Measurements from ENCODE around the gene TACC2. TPM values are rescaled to one million over a fixed set of nuclear protein-coding genes. Genes with fewer than 3 reads are reported as not detected.

Gene TACC2
- total RNA-seq, 2 experiments from 2014 or later = not detected

DNA sequence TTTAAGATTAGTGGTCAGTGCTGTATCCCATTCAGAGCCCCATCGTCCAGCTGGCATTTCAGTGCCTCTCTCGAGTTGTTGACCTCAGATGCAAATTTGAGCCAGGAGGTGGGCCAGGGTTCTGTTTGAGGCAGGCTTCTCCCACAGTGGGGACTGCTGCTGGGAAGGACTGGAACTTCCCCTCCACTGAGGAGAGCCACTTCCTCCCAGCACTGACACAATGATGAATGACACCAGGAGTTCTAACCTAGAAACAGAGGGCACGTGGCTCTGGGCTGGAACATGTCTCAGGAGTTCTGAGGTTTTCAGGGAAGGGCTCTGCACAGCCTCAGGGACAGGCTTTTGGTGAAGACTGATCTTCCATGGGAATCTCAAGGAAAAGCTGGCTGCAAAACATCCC is 263.8 kb downstream of the TACC2 start:
- no peak overlapping the region for H3K4me3 Mint-ChIP-seq
- intact Hi-C loops (cut with micrococcal nuclease) = no loop called here
- no peak for DNase-seq
- no peak overlapping the region for H3K27ac Mint-ChIP-seq
- H3K36me3 Mint-ChIP-seq (ENCODE audit: low read depth) = no peaks in the 10 kb centered on the region
- no peaks in the 10 kb centered on the region for H3K4me1 Mint-ChIP-seq (ENCODE audit: low read depth)
- H3K9me3 Mint-ChIP-seq = no peaks in the 10 kb centered on the region
- H3K27me3 Mint-ChIP-seq (ENCODE audit: low read depth) = no peaks in the 10 kb centered on the region
- CTCF ChIA-PET = interaction anchor here (1.7 kb wide), 1 partner anchor 15 kb away, joined by 4 read pairs; no protein-coding TSS in a partner anchor

DNA sequence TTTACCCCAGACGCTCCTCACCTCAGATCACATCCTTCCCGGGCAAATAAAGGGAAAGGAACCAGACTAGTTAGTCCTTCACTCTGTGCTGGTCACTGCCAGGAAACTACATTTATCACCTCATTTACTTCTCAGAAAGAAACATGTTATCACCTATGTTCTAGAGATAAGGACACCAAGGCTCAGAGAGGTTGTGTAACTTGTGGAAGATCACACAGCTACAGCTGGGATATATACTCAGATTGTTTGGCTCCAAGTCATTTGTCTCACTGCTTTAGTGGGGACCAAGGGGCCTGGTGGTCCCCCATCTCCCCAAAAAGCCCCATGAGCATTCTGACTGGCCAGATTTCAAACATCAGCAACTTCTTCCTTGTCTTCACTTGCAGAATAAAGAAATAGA is 264.6 kb downstream of the TACC2 start:
- Mint-ChIP-seq H3K27ac (no peak overlapping the region), H3K9me3 (no peaks in the 10 kb centered on the region), H3K4me1 (ENCODE audit: low read depth) (no peaks in the 10 kb centered on the region), H3K27me3 (ENCODE audit: low read depth) (no peaks in the 10 kb centered on the region), H3K36me3 (ENCODE audit: low read depth) (no peaks in the 10 kb centered on the region), H3K4me3 (no peak overlapping the region)
- DNase-seq = no peak
- intact Hi-C loops (cut with micrococcal nuclease) = no loop called here
- CTCF ChIA-PET = interaction anchor here (1.7 kb wide), 1 partner anchor 14 kb away, joined by 4 read pairs; no protein-coding TSS in a partner anchor

DNA sequence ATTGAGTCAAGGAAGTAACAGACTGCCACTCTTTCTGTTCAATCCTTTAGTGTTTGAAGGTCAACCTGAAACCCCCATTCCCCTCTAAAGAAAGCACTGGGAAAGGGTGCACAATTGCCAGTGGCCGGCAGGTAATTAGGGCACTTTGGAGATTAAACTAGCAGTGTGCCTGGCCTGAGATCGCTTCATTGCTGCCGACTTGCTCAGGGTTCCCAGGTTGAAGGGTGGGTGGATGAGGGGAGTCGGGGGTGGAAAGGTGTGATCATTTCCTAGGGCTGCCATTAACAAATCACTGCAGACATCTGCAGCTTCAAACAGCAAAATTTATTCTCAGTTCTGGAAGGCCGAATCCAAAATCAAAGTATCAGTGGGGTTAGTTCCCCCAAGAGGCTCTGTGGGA is 265.9 kb downstream of the TACC2 start:
- H3K27ac Mint-ChIP-seq = no peak overlapping the region
- H3K4me3 Mint-ChIP-seq = no peak overlapping the region
- H3K4me1 Mint-ChIP-seq (ENCODE audit: low read depth) = no peaks in the 10 kb centered on the region
- H3K36me3 Mint-ChIP-seq (ENCODE audit: low read depth) = no peaks in the 10 kb centered on the region
- DNase-seq = no peak
- CTCF ChIA-PET = interaction anchor here (1.3 kb wide), 1 partner anchor 13 kb away, joined by 3 read pairs; no protein-coding TSS in a partner anchor
- no peaks in the 10 kb centered on the region for H3K9me3 Mint-ChIP-seq
- intact Hi-C loops (cut with micrococcal nuclease) = no loop called here
- H3K27me3 Mint-ChIP-seq (ENCODE audit: low read depth) = peaks cover 3% of the 10 kb centered on the region

DNA sequence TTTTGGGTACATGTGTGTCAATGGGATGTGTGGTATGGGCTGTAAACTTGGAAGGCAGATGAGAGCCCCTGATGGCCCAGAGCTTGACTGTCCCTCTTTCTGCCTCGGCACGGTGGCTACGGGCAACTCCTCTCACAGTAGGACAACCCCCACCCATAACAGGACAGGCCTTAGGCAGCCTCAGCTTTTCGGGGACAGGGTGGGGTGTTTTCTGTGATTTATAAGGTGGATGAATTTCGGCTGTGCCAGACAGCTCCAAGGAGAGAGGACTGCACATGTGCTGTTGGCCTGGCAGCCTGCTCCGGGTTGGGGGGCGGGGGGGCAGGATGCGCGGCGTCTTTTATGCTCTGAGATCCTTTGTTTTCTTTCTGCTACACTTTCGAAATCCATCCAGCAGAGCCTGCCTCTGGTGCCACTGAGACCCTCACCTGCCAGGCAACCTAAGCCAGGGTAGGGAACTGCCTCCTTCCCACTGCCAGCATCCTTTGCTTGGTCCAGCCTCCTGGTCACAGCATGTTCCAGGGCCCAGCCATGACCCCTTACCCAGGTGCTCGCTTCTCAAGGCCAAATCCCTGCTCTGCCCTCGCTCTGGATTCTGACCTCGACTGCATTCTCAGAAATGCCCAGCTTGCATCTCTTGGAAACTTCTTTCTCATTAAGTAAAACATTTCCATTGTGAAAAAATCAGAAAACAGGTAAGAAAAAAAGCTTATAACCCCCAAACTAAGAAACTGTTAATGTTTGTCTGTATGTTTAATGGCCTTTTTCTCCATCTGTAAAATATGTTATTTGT is 266.7 kb downstream of the TACC2 start:
- Mint-ChIP-seq H3K36me3 (ENCODE audit: low read depth) (no peaks in the 10 kb centered on the region), H3K27me3 (ENCODE audit: low read depth) (peaks cover 5% of the 10 kb centered on the region), H3K4me3 (no peak overlapping the region), H3K4me1 (ENCODE audit: low read depth) (no peaks in the 10 kb centered on the region), H3K9me3 (no peaks in the 10 kb centered on the region), H3K27ac (no peak overlapping the region)
- intact Hi-C loops (cut with micrococcal nuclease) = no loop called here
- CTCF ChIA-PET = interaction anchor here (1.3 kb wide), 1 partner anchor 12 kb away, joined by 3 read pairs; no protein-coding TSS in a partner anchor
- DNase-seq = no peak

DNA sequence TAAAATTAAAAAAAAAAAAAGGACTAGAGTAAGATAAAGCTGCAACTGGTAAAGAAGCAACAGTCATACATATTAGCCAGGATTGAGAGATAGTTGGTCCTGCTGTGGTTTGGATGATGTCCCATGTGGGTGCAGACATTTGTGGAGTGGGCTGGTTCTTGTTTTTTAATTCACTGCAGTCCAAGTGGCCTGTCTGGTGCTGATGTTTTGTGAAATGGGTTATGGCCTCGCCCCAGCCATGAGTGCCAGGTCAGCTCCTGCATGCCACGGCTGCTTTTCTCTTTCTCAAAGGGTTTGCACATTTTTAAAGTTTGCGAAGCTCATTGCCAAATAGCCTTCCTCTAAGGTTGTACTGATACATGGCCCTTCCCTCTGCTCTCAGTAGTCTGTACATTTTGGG is 268.1 kb downstream of the TACC2 start:
- Mint-ChIP-seq H3K27ac (no peak overlapping the region), H3K27me3 (ENCODE audit: low read depth) (peaks cover 5% of the 10 kb centered on the region), H3K36me3 (ENCODE audit: low read depth) (no peaks in the 10 kb centered on the region), H3K4me3 (no peak overlapping the region), H3K9me3 (peaks cover 1% of the 10 kb centered on the region), H3K4me1 (ENCODE audit: low read depth) (no peaks in the 10 kb centered on the region)
- CTCF ChIA-PET = interaction anchor here (1.0 to 2.8 kb wide), 2 partner anchors 11 to 308 kb away, joined by 3 to 14 read pairs; no protein-coding TSS in a partner anchor
- no peak for DNase-seq
- intact Hi-C loops (cut with micrococcal nuclease) = no loop called here

DNA sequence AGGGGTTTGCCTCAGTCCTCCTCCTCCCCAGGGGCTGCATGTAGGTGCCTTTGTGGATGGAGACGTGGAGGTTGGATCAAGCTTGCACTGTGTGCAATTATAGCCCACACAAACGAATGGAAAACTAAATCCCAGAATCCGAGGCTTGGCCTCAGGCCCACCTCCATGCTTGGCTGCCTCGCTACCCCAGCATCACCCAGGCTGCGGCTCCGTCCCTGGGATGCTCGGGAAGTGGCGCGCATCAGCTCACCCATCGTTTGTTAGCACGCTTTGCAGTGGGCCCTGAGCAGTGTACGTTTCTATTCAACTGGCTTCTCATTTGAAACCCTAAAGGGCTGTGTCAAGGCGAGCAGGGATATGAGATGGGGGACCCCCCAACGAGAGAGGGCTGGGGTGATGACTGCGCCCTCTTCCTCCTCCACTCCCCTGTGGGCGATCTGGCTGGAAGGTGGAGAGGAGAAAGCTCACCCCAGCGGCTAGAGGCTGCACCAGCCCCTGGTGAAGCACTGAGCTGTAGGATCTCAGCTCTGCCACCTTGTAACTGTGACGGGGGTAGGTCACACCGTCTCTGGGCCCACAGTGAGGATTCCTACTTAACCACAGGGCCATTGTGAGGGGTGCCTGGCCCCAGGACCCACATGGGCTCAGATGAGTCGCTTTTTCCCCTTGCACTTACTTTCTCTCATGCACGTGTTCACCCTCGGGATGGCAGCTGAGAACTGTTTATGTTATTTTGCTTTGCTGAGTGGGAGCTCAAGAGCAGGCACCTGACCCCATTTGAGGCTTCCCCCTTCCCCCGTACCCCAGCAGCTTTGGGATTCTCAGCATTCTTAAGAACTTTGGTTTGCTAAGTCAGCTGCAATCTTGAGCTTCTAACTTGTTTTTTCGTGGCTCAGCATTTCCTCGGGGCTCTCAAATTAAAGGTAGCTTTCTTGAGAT is 269.4 kb downstream of the TACC2 start:
- no peaks in the 10 kb centered on the region for H3K4me1 Mint-ChIP-seq (ENCODE audit: low read depth)
- no peak overlapping the region for H3K27ac Mint-ChIP-seq
- no peak overlapping the region for H3K4me3 Mint-ChIP-seq
- no peak for DNase-seq
- H3K36me3 Mint-ChIP-seq (ENCODE audit: low read depth) = no peaks in the 10 kb centered on the region
- H3K27me3 Mint-ChIP-seq (ENCODE audit: low read depth) = peaks cover 5% of the 10 kb centered on the region
- intact Hi-C loops (cut with micrococcal nuclease) = no loop called here
- peaks cover 6% of the 10 kb centered on the region for H3K9me3 Mint-ChIP-seq
- CTCF ChIA-PET = interaction anchor here (1.0 to 2.8 kb wide), 2 partner anchors 10 to 307 kb away, joined by 3 to 14 read pairs; no protein-coding TSS in a partner anchor

DNA sequence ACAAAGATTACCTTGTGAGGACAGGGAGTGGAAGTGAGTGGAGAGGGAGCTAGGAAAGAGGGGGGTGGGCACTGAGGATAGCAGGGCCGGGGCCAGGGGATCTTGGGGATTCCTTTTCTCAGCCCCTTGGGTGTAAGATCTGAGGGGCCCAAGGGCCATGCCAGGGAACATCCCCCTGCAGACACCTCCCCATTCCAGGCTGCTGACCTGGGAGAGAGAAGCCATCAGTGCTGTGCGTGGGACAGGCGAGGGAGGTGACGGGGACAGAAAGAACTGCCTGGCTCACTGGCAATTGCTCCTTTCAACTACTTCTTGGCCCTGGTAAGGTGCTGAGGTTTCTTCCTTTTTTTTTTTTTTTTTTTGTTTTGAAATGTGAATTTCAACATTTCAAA is 270.1 kb downstream of the TACC2 start:
- Mint-ChIP-seq H3K4me1 (ENCODE audit: low read depth) (no peaks in the 10 kb centered on the region), H3K9me3 (peaks cover 8% of the 10 kb centered on the region), H3K27me3 (ENCODE audit: low read depth) (peaks cover 5% of the 10 kb centered on the region), H3K4me3 (no peak overlapping the region), H3K36me3 (ENCODE audit: low read depth) (no peaks in the 10 kb centered on the region), H3K27ac (no peak overlapping the region)
- intact Hi-C loops (cut with micrococcal nuclease) = no loop called here
- CTCF ChIA-PET = interaction anchor here (2.8 kb wide), 1 partner anchor 9 kb away, joined by 14 read pairs; no protein-coding TSS in a partner anchor
- DNase-seq = no peak

DNA sequence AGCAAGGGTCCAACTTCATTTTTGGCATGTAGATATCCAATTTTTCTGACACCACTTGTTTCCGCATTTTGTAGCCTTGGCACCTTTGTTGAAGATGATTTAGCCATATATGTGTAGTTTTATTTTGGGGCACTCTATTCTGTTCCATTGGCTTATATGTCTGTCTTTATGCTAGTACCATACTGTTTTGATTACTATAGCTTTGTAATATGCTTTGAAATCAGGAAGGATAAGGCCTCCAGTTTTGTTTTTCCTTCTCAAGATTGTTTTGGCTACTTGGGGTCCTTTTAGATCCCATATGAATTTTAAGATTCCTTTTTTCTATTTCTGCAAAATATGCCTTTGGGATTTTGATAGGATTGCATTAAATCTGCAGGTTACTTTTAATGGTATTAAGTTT is 272.6 kb downstream of the TACC2 start:
- no peaks in the 10 kb centered on the region for H3K4me1 Mint-ChIP-seq (ENCODE audit: low read depth)
- H3K4me3 Mint-ChIP-seq = no peak overlapping the region
- peaks cover 8% of the 10 kb centered on the region for H3K9me3 Mint-ChIP-seq
- H3K27me3 Mint-ChIP-seq (ENCODE audit: low read depth) = peaks cover 5% of the 10 kb centered on the region
- intact Hi-C loops (cut with micrococcal nuclease) = no loop called here
- H3K27ac Mint-ChIP-seq = no peak overlapping the region
- H3K36me3 Mint-ChIP-seq (ENCODE audit: low read depth) = no peaks in the 10 kb centered on the region
- no peak for DNase-seq
- CTCF ChIA-PET = no interaction called here

DNA sequence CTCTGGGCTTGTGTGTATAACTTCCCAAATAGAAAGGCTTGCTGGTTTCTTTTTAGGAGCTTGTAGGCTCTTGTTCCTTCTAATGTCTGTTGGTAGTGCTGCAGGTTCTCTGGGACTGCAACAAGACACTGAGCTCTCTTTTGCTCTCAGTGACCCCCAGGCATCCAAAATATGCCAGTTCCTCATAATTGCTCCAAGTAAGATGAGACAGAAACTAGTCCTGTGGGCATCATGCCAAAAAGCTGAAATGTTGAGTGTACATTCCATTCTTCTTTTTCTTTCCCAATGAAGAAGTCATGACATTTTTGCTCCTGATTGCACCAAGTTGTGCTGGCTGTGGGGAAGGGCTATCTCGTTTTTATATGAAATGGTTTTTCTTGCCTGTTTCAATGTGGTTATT is 275.0 kb downstream of the TACC2 start:
- no peak overlapping the region for H3K4me3 Mint-ChIP-seq
- H3K27me3 Mint-ChIP-seq (ENCODE audit: low read depth) = peaks cover 11% of the 10 kb centered on the region
- peaks cover 8% of the 10 kb centered on the region for H3K9me3 Mint-ChIP-seq
- no peak for DNase-seq
- H3K27ac Mint-ChIP-seq = no peak overlapping the region
- CTCF ChIA-PET = interaction anchor here (0.5 to 0.7 kb wide), 3 partner anchors 170 to 363 kb away, joined by 3 to 4 read pairs (median 3); no protein-coding TSS in a partner anchor
- H3K4me1 Mint-ChIP-seq (ENCODE audit: low read depth) = no peaks in the 10 kb centered on the region
- intact Hi-C loops (cut with micrococcal nuclease) = no loop called here
- no peaks in the 10 kb centered on the region for H3K36me3 Mint-ChIP-seq (ENCODE audit: low read depth)

DNA sequence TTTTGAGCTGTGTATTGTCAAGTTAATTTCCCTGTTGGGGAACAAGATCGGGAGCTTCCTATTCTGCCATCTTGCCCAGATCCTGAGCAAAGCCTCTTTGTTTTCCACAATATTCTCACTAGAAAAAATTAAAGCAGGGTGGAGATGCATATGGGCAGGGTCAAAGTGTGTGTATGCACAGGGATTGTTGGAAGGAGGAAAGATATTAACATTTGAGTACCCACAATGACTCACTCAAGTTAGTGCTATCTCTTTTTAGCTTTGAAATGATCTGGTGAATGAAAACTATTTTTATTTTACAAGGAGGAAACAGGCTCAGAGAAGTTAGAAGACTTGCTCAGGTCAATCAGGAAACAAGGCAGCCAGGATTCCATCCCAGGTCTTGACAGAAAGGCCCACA is 275.5 kb downstream of the TACC2 start:
- H3K36me3 Mint-ChIP-seq (ENCODE audit: low read depth) = no peaks in the 10 kb centered on the region
- no peak overlapping the region for H3K4me3 Mint-ChIP-seq
- CTCF ChIA-PET = interaction anchor here (0.5 to 0.7 kb wide), 3 partner anchors 169 to 363 kb away, joined by 3 to 4 read pairs (median 3); no protein-coding TSS in a partner anchor
- H3K27ac Mint-ChIP-seq = no peak overlapping the region
- peaks cover 8% of the 10 kb centered on the region for H3K9me3 Mint-ChIP-seq
- intact Hi-C loops (cut with micrococcal nuclease) = no loop called here
- DNase-seq = no peak
- no peaks in the 10 kb centered on the region for H3K4me1 Mint-ChIP-seq (ENCODE audit: low read depth)
- peaks cover 11% of the 10 kb centered on the region for H3K27me3 Mint-ChIP-seq (ENCODE audit: low read depth)

DNA sequence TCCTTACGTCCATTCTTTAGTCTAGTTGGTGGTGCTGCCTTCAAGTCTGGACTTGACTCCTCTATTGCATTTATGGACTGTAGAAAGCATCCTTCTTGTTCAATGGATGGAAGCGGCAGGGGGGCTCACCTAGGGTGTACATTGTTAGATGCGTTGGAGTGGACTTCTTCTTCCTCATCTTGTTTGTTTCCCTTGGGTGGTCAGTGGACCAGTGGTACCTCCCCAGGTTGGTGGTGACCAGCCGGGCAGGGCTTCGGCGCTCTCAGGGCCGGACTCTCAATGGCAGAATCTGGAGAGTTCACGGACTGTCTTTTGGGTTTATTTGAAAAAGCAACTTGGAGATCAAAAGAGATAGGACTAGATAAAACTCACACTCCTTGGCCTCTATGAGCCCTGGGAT is 276.0 kb downstream of the TACC2 start:
- Mint-ChIP-seq H3K27ac (no peak overlapping the region), H3K4me3 (no peak overlapping the region), H3K4me1 (ENCODE audit: low read depth) (no peaks in the 10 kb centered on the region), H3K36me3 (ENCODE audit: low read depth) (no peaks in the 10 kb centered on the region), H3K9me3 (peaks cover 8% of the 10 kb centered on the region), H3K27me3 (ENCODE audit: low read depth) (peaks cover 7% of the 10 kb centered on the region)
- intact Hi-C loops (cut with micrococcal nuclease) = no loop called here
- CTCF ChIA-PET = no interaction called here
- DNase-seq = no peak

DNA sequence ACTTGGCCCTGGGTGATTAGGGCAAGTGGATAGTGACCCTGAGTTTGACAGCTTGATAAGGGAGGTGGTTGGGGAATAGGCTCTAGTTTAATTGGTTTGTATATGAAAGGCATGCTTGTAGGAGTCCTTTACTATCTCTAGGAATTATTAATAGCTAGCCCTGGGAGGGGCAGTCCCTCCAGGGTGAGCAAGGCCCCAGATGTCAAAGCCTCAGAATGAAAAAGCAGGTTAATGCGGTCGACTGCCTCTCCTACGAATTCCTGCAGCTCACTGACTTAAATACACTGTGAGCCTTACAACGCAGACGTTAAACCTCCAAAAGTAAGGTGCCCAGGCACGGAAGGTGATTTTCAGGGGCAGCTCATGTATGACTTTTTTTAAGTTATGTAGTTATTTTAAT is 276.9 kb downstream of the TACC2 start:
- H3K9me3 Mint-ChIP-seq = peaks cover 8% of the 10 kb centered on the region
- H3K36me3 Mint-ChIP-seq (ENCODE audit: low read depth) = no peaks in the 10 kb centered on the region
- no peaks in the 10 kb centered on the region for H3K4me1 Mint-ChIP-seq (ENCODE audit: low read depth)
- no peak overlapping the region for H3K4me3 Mint-ChIP-seq
- no peak for DNase-seq
- no peak overlapping the region for H3K27ac Mint-ChIP-seq
- intact Hi-C loops (cut with micrococcal nuclease) = no loop called here
- CTCF ChIA-PET = no interaction called here
- H3K27me3 Mint-ChIP-seq (ENCODE audit: low read depth) = peaks cover 6% of the 10 kb centered on the region
